Epithelial cell of proximal tubule (primary cell): ENCODE results near the gene WDR81. TPM values are rescaled to one million over a fixed set of nuclear protein-coding genes. Genes with fewer than 3 reads are reported as not detected.

Experiments
- DNase-seq: peaks from one replicate; pipeline ENCODE4 v3.0.0-alpha.2; 2011; ENCODE audit warnings: low read depth
- H3K4me3 ChIP-seq: 2 replicates; pipeline ENCODE4 v1.5.1; 2011; ENCODE audit warnings: low read depth, mild to moderate bottlenecking, low read length
- CTCF ChIP-seq: conservative IDR thresholded peaks from 2 replicates; pipeline ENCODE4 v1.5.1; 2012; ENCODE audit warnings: low read depth, mild to moderate bottlenecking, low read length
- total RNA-seq: library from RNA; depleted of rRNA; stranded (reverse); fragments of >200 nt; gene quantifications from 2 replicates; pipeline ENCODE4 v1.2.3, GENCODE V29; 2015

Gene WDR81
- total RNA-seq, 1 donor from 2014 or later, result 20.9 TPM

- no peak overlapping the region for H3K4me3 ChIP-seq
- no peak for DNase-seq
- TF ChIP-seq CTCF, result no peak
Measured at GRCh38 chr17:1776857-1777256, 52.4 kb downstream of the WDR81 start.

GRCh38 chr17:1779571-1780131 is 55.1 kb downstream of the WDR81 start:
- H3K4me3 ChIP-seq, result no peak overlapping the region
- no peak for TF ChIP-seq CTCF
- peak; percentile 78 for DNase-seq

GRCh38 chr17:1782171-1782567 is 57.7 kb downstream of the WDR81 start:
- no peak overlapping the region for H3K4me3 ChIP-seq
- TF ChIP-seq CTCF, result no peak
- DNase-seq, result no peak

GRCh38 chr17:1783271-1783670 is 58.8 kb downstream of the WDR81 start:
- no peak overlapping the region for H3K4me3 ChIP-seq
- no peak for DNase-seq
- TF ChIP-seq CTCF, result no peak

- DNase-seq, result peak; percentile 70
- peak; percentile 77 for TF ChIP-seq CTCF
- H3K4me3 ChIP-seq, result no peak overlapping the region
Measured at GRCh38 chr17:1783834-1784611, 59.5 kb downstream of the WDR81 start.

GRCh38 chr17:1785930-1786329 is 61.4 kb downstream of the WDR81 start:
- no peak for TF ChIP-seq CTCF
- no peak overlapping the region for H3K4me3 ChIP-seq
- DNase-seq, result no peak

- no peak overlapping the region for H3K4me3 ChIP-seq
- no peak for TF ChIP-seq CTCF
Measured at GRCh38 chr17:1786708-1787107, 62.2 kb downstream of the WDR81 start.

More at GRCh38 chr17:1786708-1787107, 62.2 kb downstream of the WDR81 start:
- DNase-seq, result no peak
